ENCODE results near the gene GUCY1A2. TPM values are rescaled to one million over a fixed set of nuclear protein-coding genes. Genes with fewer than 3 reads are reported as not detected.
"Not testable (repeated sequence)": the region's sequence is repeated elsewhere in the genome, so short reads cannot be mapped to it uniquely, and the experiment has no call there.

GUCY1A2 gene
- total RNA-seq: 1 to 10 TPM; 3.6 to 8.0 (median 4.0) TPM

GRCh38 chr11:107018219-107018901 is at the start of gene GUCY1A2:
GUCY1A2 (minus strand) TSS chr11:107018476; CDS start chr11:107018055, 421 bp downstream.
- Histone ChIP-seq H3K4me1 (peaks cover 0 to 14% (median 8%) of the 10 kb centered on the region in 4 donors), H3K36me3 (no peaks in the 10 kb centered on the region), H3K27ac (peak within 1 kb of the TSS in 2 of 4 donors; percentile 34 to 51), H3K9me3 (no peaks in the 10 kb centered on the region), H3K4me3 (peak within 1 kb of the TSS; percentile 23 to 60 (median 37)), H3K27me3 (peaks cover 0 to 39% of the 10 kb centered on the region in 2 donors)
- no peak for DNase-seq (ENCODE audit: low spot score in 2 of 2)
- WGBS, 2 donors: 0% methylated on average over 46 to 51 of the region's 67 CpGs
- no peak for TF ChIP-seq CTCF (IDR thresholded peaks at IDR 0.05)
- no peak for TF ChIP-seq POLR2A (IDR thresholded peaks at IDR 0.05)
- TF ChIP-seq EP300 (IDR thresholded peaks at IDR 0.05): no peak

DNA sequence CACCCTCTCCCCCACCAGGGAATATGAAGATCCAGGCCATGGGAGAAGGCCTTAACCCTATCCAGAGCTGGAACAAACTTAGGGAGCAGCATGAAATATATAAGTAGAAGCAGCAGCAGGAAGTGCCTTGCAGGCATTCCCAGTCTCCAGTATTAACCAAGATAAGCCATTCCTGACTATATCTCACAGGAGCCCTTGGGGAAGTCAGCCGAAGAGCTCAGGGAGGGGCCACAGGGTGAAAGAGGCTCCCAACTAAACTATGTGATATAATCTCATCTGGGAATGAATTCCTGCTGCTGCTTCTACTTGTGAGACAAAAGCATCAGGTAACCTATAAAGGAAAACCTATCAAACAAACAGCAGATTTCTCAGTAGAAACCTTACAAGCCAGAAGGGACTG is 36.1 kb upstream of the GUCY1A2 start:
- peaks cover 0 to 23% (median 0%) of the 10 kb centered on the region in 4 donors for H3K9me3 ChIP-seq
- no peak for DNase-seq (ENCODE audit: low spot score in 2 of 2)
- H3K4me1 ChIP-seq: no peaks in the 10 kb centered on the region
- no peaks in the 10 kb centered on the region for H3K27me3 ChIP-seq
- TF ChIP-seq POLR2A (IDR thresholded peaks at IDR 0.05): no peak
- TF ChIP-seq CTCF (IDR thresholded peaks at IDR 0.05): no peak
- no peak for TF ChIP-seq EP300 (IDR thresholded peaks at IDR 0.05)
- no peak overlapping the region for H3K4me3 ChIP-seq
- 54 to 70% methylated on average over 1 of the region's 1 CpG for WGBS, 2 donors
- H3K36me3 ChIP-seq: no peaks in the 10 kb centered on the region
- H3K27ac ChIP-seq: no peak overlapping the region

DNA sequence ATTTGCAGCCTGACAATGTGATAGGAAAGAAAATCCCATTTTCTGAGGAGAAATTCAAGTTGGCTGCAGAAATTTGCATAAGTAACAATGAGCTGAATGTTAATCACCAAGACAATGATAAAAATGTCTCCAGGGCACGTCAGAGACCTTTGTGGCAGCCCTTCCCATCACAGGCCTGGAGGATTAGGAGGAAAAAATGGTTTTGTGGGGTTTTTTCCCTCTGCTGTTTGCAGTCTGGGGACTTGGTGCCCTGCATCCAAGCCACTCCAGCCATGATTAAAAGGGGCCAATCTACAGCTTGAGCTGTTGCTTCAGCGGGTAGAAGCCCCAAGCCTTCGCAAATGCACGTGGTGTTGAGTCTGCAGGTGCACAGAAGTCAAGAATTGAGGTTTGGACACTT is 33.1 kb upstream of the GUCY1A2 start:
- H3K27me3 ChIP-seq; H3K27ac ChIP-seq; H3K4me1 ChIP-seq; H3K4me3 ChIP-seq; H3K36me3 ChIP-seq; DNase-seq (ENCODE audit: low spot score in 2 of 2): not testable (repeated sequence)
- peaks cover 0 to 23% (median 0%) of the 10 kb centered on the region in 4 donors for H3K9me3 ChIP-seq
- 25 to 62% methylated on average over 1 to 4 of the region's 4 CpGs for WGBS, 2 donors

- H3K27me3 ChIP-seq; H3K4me3 ChIP-seq; H3K36me3 ChIP-seq; DNase-seq (ENCODE audit: low spot score in 2 of 2); H3K4me1 ChIP-seq; H3K27ac ChIP-seq: not testable (repeated sequence)
- H3K9me3 ChIP-seq: peaks cover 0 to 23% (median 0%) of the 10 kb centered on the region in 4 donors
- 91 to 94% methylated on average over 2 of the region's 2 CpGs for WGBS, 2 donors
Observed at GRCh38 chr11:107050899-107051298, 32.6 kb upstream of the GUCY1A2 start.

- no peaks in the 10 kb centered on the region for H3K36me3 ChIP-seq
- DNase-seq (ENCODE audit: low spot score in 2 of 2): no peak
- TF ChIP-seq POLR2A (IDR thresholded peaks at IDR 0.05): no peak
- no peak for TF ChIP-seq CTCF (IDR thresholded peaks at IDR 0.05)
- TF ChIP-seq EP300 (IDR thresholded peaks at IDR 0.05): no peak
- H3K4me1 ChIP-seq: no peaks in the 10 kb centered on the region
- peaks cover 0 to 23% (median 0%) of the 10 kb centered on the region in 4 donors for H3K9me3 ChIP-seq
- no peak overlapping the region for H3K27ac ChIP-seq
- H3K27me3 ChIP-seq: no peaks in the 10 kb centered on the region
- 64 to 76% methylated on average over 5 of the region's 5 CpGs for WGBS, 2 donors
- no peak overlapping the region for H3K4me3 ChIP-seq
Observed at GRCh38 chr11:107050121-107050520, 31.8 kb upstream of the GUCY1A2 start.

GRCh38 chr11:107044503-107044902 is 26.2 kb upstream of the GUCY1A2 start:
- no peak overlapping the region for H3K27ac ChIP-seq
- 94 to 96% methylated on average over 1 of the region's 1 CpG for WGBS, 2 donors

More at GRCh38 chr11:107044503-107044902, 26.2 kb upstream of the GUCY1A2 start:
- DNase-seq (ENCODE audit: low spot score in 2 of 2): no peak
- H3K4me1 ChIP-seq: no peaks in the 10 kb centered on the region
- no peaks in the 10 kb centered on the region for H3K27me3 ChIP-seq
- H3K9me3 ChIP-seq: peaks cover 0 to 11% (median 0%) of the 10 kb centered on the region in 4 donors
- H3K4me3 ChIP-seq: no peak overlapping the region
- H3K36me3 ChIP-seq: no peaks in the 10 kb centered on the region
- no peak for TF ChIP-seq CTCF (IDR thresholded peaks at IDR 0.05)
- TF ChIP-seq POLR2A (IDR thresholded peaks at IDR 0.05): no peak
- TF ChIP-seq EP300 (IDR thresholded peaks at IDR 0.05): no peak
